Ectodermal cell (in vitro differentiated cells): Measurements from ENCODE around the gene CCND1.

ENCODE experiments used
- H3K27ac ChIP-seq: 2 replicates; pipeline ENCODE4 v1.7.0; 2013; ENCODE audit warnings: mild to moderate bottlenecking, low read depth, low read length; ENCODE audit not compliant: insufficient read depth, poor library complexity, severe bottlenecking
- H3K27me3 ChIP-seq: 2 replicates; pipeline ENCODE4 v1.7.0; 2013; ENCODE audit warnings: mild to moderate bottlenecking, low read length; ENCODE audit not compliant: insufficient read depth, control insufficient read depth, poor library complexity, severe bottlenecking
- H3K36me3 ChIP-seq: one replicate; pipeline ENCODE4 v1.7.0; 2013; ENCODE audit warnings: low read length; ENCODE audit not compliant: control insufficient read depth, insufficient read depth
- H3K4me1 ChIP-seq: one replicate; pipeline ENCODE4 v1.7.0; 2013; ENCODE audit warnings: low read length; ENCODE audit not compliant: control insufficient read depth, insufficient read depth
- H3K4me3 ChIP-seq: 2 replicates; pipeline ENCODE4 v1.7.0; 2013; ENCODE audit warnings: low read depth, low read length, control low read depth; ENCODE audit not compliant: insufficient read depth
- H3K9me3 ChIP-seq: 2 replicates; pipeline ENCODE4 v1.7.0; 2013; ENCODE audit warnings: mild to moderate bottlenecking, low read length, moderate library complexity; ENCODE audit not compliant: control insufficient read depth
- WGBS, 2 experiments: methylation state at CpG; one replicate each; pipeline ENCODE4 v1.1.7; 2013; ENCODE audit warnings: missing lambda C conversion rate in 2 of 2; 5-methylcytosine and 5-hydroxymethylcytosine counted together

Gene CCND1

GRCh38 chr11:69659591-69659990 lies 18.6 kb downstream of the CCND1 start:
- Histone ChIP-seq H3K27me3 (no peaks in the 10 kb centered on the region), H3K4me1 (peaks cover 39% of the 10 kb centered on the region), H3K9me3 (no peaks in the 10 kb centered on the region), H3K36me3 (peaks cover under 1% of the 10 kb centered on the region), H3K27ac (no peak overlapping the region), H3K4me3 (no peak overlapping the region)
- WGBS, 2 experiments: 95 to 96% methylated on average over 12 of the region's 12 CpGs

- peaks cover 5% of the 10 kb centered on the region for H3K36me3 ChIP-seq
- 91 to 94% methylated on average over 4 of the region's 4 CpGs for WGBS, 2 experiments
- H3K27me3 ChIP-seq: no peaks in the 10 kb centered on the region
- no peaks in the 10 kb centered on the region for H3K9me3 ChIP-seq
- no peak overlapping the region for H3K27ac ChIP-seq
- no peak overlapping the region for H3K4me3 ChIP-seq
- H3K4me1 ChIP-seq: peaks cover 39% of the 10 kb centered on the region
Measured at GRCh38 chr11:69660001-69660500, 19.1 kb downstream of the CCND1 start.

- 75 to 76% methylated on average over 10 of the region's 10 CpGs for WGBS, 2 experiments
- no peak overlapping the region for H3K27ac ChIP-seq
- H3K4me1 ChIP-seq: peaks cover 31% of the 10 kb centered on the region
- H3K4me3 ChIP-seq: no peak overlapping the region
- no peaks in the 10 kb centered on the region for H3K9me3 ChIP-seq
- H3K27me3 ChIP-seq: no peaks in the 10 kb centered on the region
- H3K36me3 ChIP-seq: peaks cover 7% of the 10 kb centered on the region
Measured at GRCh38 chr11:69661413-69661715, 20.4 kb downstream of the CCND1 start.

- H3K27me3 ChIP-seq: no peaks in the 10 kb centered on the region
- no peak overlapping the region for H3K4me3 ChIP-seq
- no peak overlapping the region for H3K27ac ChIP-seq
- peaks cover 7% of the 10 kb centered on the region for H3K36me3 ChIP-seq
- peaks cover 25% of the 10 kb centered on the region for H3K4me1 ChIP-seq
- no peaks in the 10 kb centered on the region for H3K9me3 ChIP-seq
- WGBS, 2 experiments: 89 to 90% methylated on average over 16 of the region's 16 CpGs
Measured at GRCh38 chr11:69662021-69662698, 21.2 kb downstream of the CCND1 start.

GRCh38 chr11:69662806-69663205 lies 21.9 kb downstream of the CCND1 start:
- peaks cover 7% of the 10 kb centered on the region for H3K36me3 ChIP-seq
- no peaks in the 10 kb centered on the region for H3K27me3 ChIP-seq
- H3K4me1 ChIP-seq: peaks cover 18% of the 10 kb centered on the region
- H3K9me3 ChIP-seq: no peaks in the 10 kb centered on the region
- WGBS, 2 experiments: 80 to 83% methylated on average over 13 of the region's 13 CpGs
- no peak overlapping the region for H3K27ac ChIP-seq
- no peak overlapping the region for H3K4me3 ChIP-seq

- peaks cover 7% of the 10 kb centered on the region for H3K36me3 ChIP-seq
- H3K4me3 ChIP-seq: no peak overlapping the region
- H3K27me3 ChIP-seq: no peaks in the 10 kb centered on the region
- WGBS, 2 experiments: 95 to 96% methylated on average over 6 of the region's 6 CpGs
- no peak overlapping the region for H3K27ac ChIP-seq
- H3K4me1 ChIP-seq: peaks cover 15% of the 10 kb centered on the region
- H3K9me3 ChIP-seq: no peaks in the 10 kb centered on the region
Measured at GRCh38 chr11:69663326-69663725, 22.4 kb downstream of the CCND1 start.

- H3K36me3 ChIP-seq: peaks cover 7% of the 10 kb centered on the region
- no peaks in the 10 kb centered on the region for H3K9me3 ChIP-seq
- H3K27me3 ChIP-seq: no peaks in the 10 kb centered on the region
- no peak overlapping the region for H3K4me3 ChIP-seq
- 94% methylated on average over 17 of the region's 17 CpGs for WGBS, 2 experiments
- H3K27ac ChIP-seq: no peak overlapping the region
- peaks cover 6% of the 10 kb centered on the region for H3K4me1 ChIP-seq
Measured at GRCh38 chr11:69664103-69664775, 23.3 kb downstream of the CCND1 start.

GRCh38 chr11:69664901-69665300 lies 23.9 kb downstream of the CCND1 start:
- H3K4me3 ChIP-seq: no peak overlapping the region
- H3K9me3 ChIP-seq: no peaks in the 10 kb centered on the region
- 96 to 97% methylated on average over 8 of the region's 8 CpGs for WGBS, 2 experiments
- no peak overlapping the region for H3K27ac ChIP-seq
- H3K27me3 ChIP-seq: no peaks in the 10 kb centered on the region
- peaks cover 5% of the 10 kb centered on the region for H3K4me1 ChIP-seq
- peaks cover 7% of the 10 kb centered on the region for H3K36me3 ChIP-seq

- Histone ChIP-seq H3K36me3 (peaks cover 7% of the 10 kb centered on the region), H3K27me3 (no peaks in the 10 kb centered on the region), H3K4me1 (peaks cover 8% of the 10 kb centered on the region), H3K27ac (no peak overlapping the region), H3K4me3 (no peak overlapping the region), H3K9me3 (no peaks in the 10 kb centered on the region)
- 93 to 94% methylated on average over 11 of the region's 11 CpGs for WGBS, 2 experiments
Measured at GRCh38 chr11:69665669-69666068, 24.7 kb downstream of the CCND1 start.

- peaks cover 8% of the 10 kb centered on the region for H3K4me1 ChIP-seq
- 91 to 93% methylated on average over 14 of the region's 14 CpGs for WGBS, 2 experiments
- peaks cover 7% of the 10 kb centered on the region for H3K36me3 ChIP-seq
- no peaks in the 10 kb centered on the region for H3K27me3 ChIP-seq
- H3K4me3 ChIP-seq: no peak overlapping the region
- no peaks in the 10 kb centered on the region for H3K9me3 ChIP-seq
- H3K27ac ChIP-seq: no peak overlapping the region
Measured at GRCh38 chr11:69666261-69666660, 25.3 kb downstream of the CCND1 start.
